HG03196 (cell line): ENCODE data around the gene IDI1.
"Not testable (repeated sequence)": the region's sequence is repeated elsewhere in the genome, so short reads cannot be mapped to it uniquely, and the experiment has no call there.

Experiments
- ATAC-seq: cut with Tn5 transposase; IDR thresholded peaks from one replicate; pipeline ENCODE4 v1.9.1; 2021; ENCODE audit not compliant: unreplicated experiment

Gene IDI1

GRCh38 chr10:1048732-1049424 is at the start of gene IDI1:
Gene IDI1 (minus strand): TSS chr10:1049119. CDS start chr10:1049003, 116 bp downstream.
- ATAC-seq: peak; percentile 87

DNA sequence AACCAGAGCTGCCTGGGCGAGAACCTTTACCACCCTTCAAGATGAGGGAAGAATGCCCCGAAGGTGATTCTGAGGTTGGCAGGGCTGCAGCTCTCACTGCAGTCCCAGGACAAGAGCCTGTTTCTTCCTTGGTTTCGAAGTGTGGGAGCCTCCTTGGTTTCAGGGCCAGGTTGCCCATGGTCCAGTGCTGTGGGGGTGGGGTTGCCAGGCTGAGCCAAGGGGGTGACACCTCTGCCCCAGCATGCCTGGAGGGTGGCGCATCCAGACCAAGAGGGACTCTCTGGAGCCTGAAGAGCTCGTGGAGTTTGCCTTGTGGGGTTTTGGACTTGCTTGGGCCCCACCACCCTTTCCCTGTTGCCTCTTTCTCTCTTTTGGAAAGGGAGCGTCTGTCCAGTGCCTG is 48.5 kb upstream of the IDI1 start:
- ATAC-seq: no peak

DNA sequence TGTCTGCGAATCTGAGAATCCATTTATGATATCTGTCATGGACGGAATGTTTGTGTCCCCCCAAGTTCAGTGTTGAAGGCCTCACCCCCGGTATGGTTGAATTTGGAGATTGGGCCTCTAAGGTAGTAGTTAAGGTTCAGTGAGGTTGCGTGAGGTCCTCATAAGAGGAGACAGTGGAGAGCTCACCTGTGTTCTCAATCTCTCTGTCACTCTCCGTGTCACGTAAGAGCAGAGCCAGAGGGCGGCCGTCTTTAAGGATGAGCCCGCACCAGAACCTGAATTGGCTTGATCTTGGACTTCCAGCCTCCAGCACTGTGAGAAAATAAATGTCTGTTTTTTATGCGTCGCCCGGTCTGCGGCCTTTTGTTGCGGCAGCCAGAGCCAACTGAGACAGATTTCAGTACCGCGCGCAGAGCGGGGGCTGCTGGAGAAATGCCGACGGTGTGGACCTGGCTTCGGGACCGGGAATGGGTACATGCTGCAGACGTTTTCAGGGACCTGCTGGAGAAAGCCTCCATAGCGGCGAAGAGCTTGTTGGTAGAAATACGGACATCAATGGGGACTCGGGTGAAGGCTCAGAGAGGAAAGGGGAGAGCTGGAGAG is 47.5 kb upstream of the IDI1 start:
- ATAC-seq: no peak

DNA sequence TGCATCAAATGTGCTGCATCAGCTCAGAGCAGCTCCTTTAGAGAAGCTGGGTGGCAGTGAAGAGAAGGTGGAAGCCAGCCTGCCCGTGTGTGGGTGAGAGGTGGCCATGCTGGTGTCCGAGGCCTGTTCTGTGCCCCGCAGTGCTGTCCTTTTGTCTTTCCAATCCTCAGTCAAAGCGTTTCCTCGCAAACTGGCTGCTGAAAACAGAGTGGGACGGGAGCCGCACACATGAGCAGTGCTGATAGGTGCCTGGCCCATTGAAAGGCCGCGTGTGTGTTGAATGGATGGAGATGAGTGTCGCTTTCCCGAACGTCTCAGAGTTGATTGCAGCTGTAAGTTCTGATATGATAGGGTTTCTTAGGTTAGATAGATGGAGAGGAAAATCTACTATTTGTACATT is 46.6 kb upstream of the IDI1 start:
- no peak for ATAC-seq

GRCh38 chr10:1094112-1095057 is 45.5 kb upstream of the IDI1 start:
- no peak for ATAC-seq

GRCh38 chr10:1093696-1094095 is 44.8 kb upstream of the IDI1 start:
- no peak for ATAC-seq

DNA sequence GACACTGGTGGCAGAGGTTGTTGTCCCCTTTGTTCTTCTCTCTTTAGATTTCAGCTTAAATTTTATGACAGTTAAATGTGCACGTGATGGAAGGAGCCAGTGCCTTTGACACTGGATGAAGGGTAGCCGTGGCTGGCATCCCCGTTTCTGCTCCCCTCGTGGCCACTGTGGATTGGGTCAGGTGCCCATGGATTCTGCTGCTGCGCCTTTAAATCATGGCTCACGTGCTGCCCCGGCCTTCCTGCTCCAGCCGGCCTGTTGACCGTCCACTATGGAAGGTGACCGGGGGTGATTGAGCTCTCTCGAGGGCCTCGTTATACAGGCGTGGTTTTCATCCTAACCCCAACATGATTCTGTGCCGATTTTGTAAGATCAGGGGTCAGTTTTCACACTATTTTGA is 41.8 kb upstream of the IDI1 start:
- no peak for ATAC-seq

- no peak for ATAC-seq
Measured at GRCh38 chr10:1089017-1089689, 40.2 kb upstream of the IDI1 start.

GRCh38 chr10:1086787-1087186 is 37.9 kb upstream of the IDI1 start:
- ATAC-seq: no peak

GRCh38 chr10:1085258-1085657 is 36.3 kb upstream of the IDI1 start:
- ATAC-seq: no peak

GRCh38 chr10:1084011-1084950 is 35.4 kb upstream of the IDI1 start:
- ATAC-seq: no peak

DNA sequence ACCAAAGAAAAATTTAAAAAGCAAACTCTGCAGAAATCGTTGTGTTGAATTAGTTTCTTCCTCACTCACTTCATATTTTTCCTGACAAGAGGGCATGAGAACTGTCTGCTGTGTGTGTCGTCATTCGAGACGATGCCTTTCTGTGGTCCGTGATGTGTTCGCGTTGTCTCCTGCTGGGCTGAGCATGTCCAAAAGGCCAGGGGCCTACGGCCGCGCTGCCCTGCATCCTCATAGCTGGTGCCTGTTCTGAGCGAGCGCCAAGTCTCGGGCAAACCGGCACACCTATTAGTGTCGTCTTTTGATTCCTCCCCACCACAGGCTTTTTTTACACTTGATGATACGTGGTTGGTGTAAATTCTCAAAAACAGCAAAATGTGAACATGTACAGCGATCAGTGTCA is 34.7 kb upstream of the IDI1 start:
- no peak for ATAC-seq

- ATAC-seq: no peak
Measured at GRCh38 chr10:1078668-1079067, 29.7 kb upstream of the IDI1 start.

DNA sequence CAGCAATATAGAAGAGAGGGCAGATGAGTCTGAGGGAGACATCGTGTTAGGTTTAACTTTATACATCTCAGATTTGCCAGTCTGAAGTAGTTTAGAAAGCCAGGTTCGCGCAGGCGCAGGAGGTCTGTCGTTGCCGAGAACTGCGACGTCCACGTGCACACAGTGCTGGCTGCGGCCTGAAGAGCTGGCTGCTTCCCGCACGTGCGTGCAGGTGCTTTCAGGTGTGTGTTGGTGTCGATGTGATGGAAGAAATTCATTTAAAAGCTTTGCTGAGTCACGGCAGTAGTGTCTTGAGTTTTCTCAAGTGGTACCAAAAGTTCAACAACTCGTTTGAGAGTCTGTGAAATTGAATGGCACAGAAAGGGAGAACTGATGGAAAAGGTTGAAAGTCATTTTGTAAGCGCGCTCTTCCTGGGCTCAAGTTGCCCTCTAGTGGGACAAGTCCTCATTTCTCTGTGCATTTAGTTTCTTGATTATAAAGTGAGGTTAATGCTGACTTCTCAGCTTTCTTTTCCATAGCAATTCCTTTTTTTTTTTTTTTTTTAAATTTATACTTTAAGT is 25.9 kb upstream of the IDI1 start:
- ATAC-seq: no peak

DNA sequence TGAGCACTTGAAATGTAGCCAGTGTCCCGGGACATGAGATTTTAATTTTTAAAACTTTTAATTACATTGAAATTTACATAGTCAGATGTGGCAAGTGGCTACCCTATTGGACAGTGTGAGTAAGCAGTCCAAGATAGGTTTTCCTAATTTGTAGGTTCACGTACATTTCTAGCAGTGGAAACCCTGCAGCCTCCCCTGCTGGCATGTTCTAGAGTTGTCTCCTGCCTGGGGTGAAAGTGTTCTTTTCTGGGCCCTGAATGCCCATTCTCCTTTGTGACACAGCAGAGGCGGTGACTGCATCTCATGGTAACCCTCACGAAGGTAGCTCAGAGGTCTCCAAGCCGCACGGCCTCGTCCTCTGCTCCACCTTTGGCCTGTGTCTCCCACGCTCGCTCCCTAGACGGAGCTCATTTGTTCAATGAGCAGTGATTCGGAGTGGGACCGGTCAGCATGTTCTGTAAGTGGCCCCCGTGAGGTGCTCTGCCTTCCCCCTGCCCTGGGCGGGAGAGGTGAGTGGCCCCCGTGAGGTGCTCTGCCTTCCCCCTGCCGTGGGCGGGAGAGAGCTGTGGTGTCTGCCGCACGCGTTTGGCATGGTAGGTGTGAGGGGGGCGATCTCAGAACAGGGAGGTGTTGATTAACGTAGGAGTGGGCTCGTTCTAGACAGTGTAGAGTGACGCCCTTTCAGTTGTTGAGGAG is 25.3 kb upstream of the IDI1 start:
- ATAC-seq: no peak

GRCh38 chr10:1070919-1071318 is 22.0 kb upstream of the IDI1 start:
- no peak for ATAC-seq

DNA sequence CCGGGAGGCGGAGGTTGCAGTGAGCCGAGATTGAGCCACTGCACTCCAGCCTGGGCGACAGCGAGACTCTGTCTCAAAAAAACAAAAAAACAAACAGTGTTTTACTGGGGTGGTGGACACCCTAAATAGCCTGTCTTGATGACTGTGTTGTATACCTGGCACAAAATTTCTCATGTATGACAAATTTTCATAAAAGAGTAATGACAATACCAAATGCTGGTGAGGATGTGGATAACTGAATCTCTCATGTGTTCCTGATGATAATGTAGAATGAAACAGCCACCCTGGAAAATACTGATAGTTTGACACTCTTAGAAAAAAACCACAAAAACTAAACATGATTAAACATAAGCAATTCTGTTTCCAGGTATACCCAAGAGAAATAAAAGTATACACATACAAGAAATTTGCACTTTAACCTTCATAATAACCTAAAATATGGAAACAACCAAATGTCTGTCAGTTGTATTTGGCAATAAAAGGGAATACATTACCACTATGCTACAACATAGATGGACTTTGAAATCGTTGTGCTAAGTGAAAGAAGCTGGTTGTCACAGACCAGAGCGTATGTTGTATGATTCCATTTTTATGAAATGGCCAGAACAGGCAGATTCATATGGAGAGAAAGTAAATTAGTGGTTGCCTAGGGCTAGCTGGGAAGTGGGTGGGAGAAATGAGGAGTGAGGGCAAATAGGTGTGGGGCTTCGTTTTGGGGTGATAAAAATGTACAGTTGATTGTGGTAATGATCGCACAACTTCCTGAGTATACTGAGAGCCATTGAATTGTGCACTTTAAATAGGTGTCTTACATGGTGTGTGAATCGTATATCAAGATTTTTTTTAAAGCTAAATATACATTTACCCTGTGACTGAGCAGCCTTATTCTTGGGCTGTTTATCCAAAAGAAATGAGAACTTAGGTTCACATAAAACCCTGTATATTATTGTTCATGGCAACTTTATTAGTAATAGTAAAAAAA is 19.8 kb upstream of the IDI1 start:
- ATAC-seq: no peak

GRCh38 chr10:1066734-1067133 is 17.8 kb upstream of the IDI1 start:
- not testable (repeated sequence) for ATAC-seq
